HG03196 (cell line): ENCODE results near the gene SIK3.
A peak's percentile ranks its signal among the peaks of the same experiment; 100 is the strongest.

Experiments used
- ATAC-seq: cut with Tn5 transposase; IDR thresholded peaks from one replicate; pipeline ENCODE4 v1.9.1; 2021; ENCODE audit not compliant: unreplicated experiment

The SIK3 gene

GRCh38 chr11:116931206-116931953 lies 166.8 kb downstream of the SIK3 start:
- ATAC-seq: no peak

GRCh38 chr11:116930586-116930985 lies 167.6 kb downstream of the SIK3 start:
- no peak for ATAC-seq

- no peak for ATAC-seq
Observed at GRCh38 chr11:116930177-116930576, 168.1 kb downstream of the SIK3 start.

- no peak for ATAC-seq
Observed at GRCh38 chr11:116929414-116930090, 168.7 kb downstream of the SIK3 start.

GRCh38 chr11:116928845-116929244 lies 169.4 kb downstream of the SIK3 start:
- ATAC-seq: no peak

GRCh38 chr11:116928102-116928777 lies 170.0 kb downstream of the SIK3 start:
- ATAC-seq: peak; percentile 64

GRCh38 chr11:116927163-116927974 lies 170.9 kb downstream of the SIK3 start:
- ATAC-seq: no peak

GRCh38 chr11:116925050-116925449 lies 173.2 kb downstream of the SIK3 start:
- no peak for ATAC-seq

GRCh38 chr11:116918925-116919655 lies 179.1 kb downstream of the SIK3 start:
- ATAC-seq: no peak

GRCh38 chr11:116917632-116918031 lies 180.6 kb downstream of the SIK3 start:
- no peak for ATAC-seq

- ATAC-seq: no peak
Observed at GRCh38 chr11:116916886-116917285, 181.3 kb downstream of the SIK3 start.

GRCh38 chr11:116916052-116916451 lies 182.2 kb downstream of the SIK3 start:
- ATAC-seq: no peak

- ATAC-seq: no peak
Observed at GRCh38 chr11:116913000-116913399, 185.2 kb downstream of the SIK3 start.

- ATAC-seq: no peak
Observed at GRCh38 chr11:116911976-116912734, 186.1 kb downstream of the SIK3 start.

- no peak for ATAC-seq
Observed at GRCh38 chr11:116910847-116911246, 187.4 kb downstream of the SIK3 start.

GRCh38 chr11:116910378-116910777 lies 187.8 kb downstream of the SIK3 start:
- ATAC-seq: no peak

GRCh38 chr11:116909245-116909644 lies 189.0 kb downstream of the SIK3 start:
- ATAC-seq: no peak

GRCh38 chr11:116906479-116906878 lies 191.7 kb downstream of the SIK3 start:
- ATAC-seq: no peak

- ATAC-seq: no peak
Observed at GRCh38 chr11:116903090-116903489, 195.1 kb downstream of the SIK3 start.
